HG02840 (cell line): ENCODE data around the gene BACH1.

Experiments
- ATAC-seq: cut with Tn5 transposase; IDR thresholded peaks from one replicate; pipeline ENCODE4 v1.9.1; 2021; ENCODE audit warnings: mild to moderate bottlenecking, moderate library complexity, moderate number of reproducible peaks; ENCODE audit not compliant: unreplicated experiment, low FRiP score

The BACH1 gene

DNA sequence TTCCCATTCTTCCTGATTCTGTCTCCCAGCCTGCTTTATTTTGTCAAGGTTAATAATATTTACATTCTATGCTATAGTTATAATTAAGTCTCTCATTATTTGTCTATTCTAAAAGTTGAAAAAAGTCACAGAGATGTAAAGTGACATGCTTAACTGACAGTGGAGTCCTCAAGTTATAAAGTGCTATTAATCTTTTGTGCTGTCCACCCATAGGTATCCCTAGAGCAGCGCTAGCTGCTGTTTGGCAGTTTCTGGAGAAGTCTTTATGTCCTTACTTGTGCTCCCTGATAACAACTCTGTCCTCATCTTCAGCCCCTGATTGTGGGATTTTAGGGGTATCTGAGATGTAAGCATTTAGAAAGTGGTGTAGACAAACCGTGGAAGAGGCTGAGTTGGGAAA lies 13.1 kb downstream of the BACH1 start:
- ATAC-seq: no peak

DNA sequence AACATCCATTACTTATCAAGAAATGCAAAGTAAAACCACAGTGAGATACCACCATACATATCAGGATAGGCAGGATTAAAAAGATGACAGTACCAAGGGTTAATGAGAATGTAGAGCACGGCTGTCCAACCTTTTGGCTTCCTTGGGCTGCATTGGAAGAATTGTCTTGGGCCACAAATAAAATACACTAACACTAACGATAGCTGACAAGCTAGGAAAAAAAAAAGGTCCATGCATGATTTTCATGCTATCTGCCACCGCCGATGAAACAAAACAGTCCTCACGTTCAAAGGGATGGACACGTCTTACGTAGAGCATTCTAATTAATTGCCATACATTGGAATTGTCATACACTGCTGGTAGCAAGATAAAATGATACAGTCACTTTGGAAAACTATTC lies 14.3 kb downstream of the BACH1 start:
- no peak for ATAC-seq

DNA sequence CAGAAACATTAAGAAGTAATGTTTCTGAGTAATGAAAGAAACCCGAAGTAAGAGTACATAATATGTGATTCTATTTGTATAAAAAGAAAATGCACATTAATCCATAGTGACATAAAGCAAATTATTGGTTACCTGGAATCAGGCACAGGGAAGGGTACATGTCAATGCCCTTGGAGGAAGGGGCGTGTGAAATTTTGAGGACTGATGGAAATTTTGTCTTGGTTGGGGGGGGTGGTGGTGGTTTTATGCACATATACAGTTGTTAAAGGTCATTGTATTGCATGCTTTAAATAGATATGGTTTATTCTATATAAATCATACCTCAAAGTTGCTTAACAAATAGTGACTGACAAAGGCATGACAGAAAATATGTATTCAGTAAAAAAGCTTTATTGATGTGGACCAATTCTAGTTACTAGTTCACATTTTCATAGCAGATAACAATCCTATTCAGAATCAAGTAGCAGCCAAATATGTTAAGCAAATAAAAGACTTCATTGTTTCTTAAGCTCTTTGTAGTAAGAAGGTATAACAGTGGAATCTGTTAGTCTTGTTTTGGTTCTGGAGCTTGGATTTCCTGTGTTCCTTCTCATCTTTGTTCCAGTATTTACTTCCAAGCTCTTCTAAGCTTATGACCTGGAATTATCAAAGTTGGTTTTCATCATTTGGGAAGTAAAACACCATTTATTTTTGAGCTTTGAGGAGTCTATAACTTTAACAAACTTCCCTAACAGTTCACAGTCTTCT lies 15.1 kb downstream of the BACH1 start:
- ATAC-seq: no peak

DNA sequence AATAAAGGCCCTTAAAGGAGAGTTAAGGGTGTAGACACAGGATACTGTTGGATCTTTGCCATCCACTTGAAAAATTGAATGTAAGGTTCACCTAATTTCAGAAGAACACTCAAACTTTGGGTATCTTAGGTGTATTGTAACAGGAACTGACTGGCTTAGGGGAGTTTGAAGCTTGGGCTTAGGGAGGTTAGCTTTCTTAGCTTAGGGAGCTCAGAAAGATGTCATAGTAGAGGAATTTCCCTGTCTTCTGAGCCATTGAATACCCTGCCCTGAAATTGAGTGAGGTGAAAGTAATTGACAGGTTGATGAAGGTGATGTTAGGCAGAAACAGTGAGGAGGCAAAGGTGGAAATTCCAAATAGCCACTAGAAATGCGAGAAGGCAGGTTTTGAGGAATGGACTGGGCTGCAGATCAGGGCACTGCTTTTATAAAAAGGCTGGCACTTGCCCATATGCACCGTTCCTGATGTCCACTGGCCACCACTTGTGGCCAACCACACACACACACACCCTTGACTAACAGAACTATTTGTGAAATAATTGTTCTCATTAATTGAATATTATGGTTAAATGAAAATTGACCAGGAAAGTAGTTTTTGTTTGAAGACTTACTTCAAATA lies 16.5 kb downstream of the BACH1 start:
- no peak for ATAC-seq

DNA sequence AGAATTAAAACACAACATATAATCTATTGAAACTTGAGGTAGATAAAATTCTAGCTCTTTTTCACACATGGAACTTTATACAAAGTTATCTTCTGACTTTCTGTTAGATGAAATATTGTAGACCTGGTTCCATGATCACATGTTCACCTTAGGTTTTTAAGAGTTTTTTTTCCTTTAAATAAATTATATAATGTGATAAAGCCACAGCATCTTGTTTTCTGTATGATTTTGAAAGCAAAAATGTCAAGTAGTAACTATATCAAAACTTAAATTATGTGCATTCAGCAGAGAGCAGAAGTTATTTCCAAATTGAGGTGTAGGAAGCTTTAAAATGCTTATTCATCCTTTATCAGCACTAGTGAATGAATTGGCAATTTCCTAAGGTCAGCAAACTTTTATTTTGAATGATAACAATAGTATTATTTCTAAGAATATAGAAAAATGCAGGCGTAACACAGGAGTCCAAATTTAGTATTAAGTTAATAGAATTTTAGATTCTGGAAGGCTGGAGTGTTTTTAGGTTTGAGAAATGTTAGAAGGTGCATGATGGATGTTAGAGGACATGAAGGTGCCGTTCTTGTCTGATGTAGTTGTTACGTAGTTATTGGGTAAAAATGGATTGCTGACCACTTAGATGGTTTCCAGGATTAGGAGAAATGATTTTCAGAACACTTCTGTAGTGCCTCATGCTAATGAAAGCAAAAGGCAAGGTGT lies 17.5 kb downstream of the BACH1 start:
- ATAC-seq: no peak

DNA sequence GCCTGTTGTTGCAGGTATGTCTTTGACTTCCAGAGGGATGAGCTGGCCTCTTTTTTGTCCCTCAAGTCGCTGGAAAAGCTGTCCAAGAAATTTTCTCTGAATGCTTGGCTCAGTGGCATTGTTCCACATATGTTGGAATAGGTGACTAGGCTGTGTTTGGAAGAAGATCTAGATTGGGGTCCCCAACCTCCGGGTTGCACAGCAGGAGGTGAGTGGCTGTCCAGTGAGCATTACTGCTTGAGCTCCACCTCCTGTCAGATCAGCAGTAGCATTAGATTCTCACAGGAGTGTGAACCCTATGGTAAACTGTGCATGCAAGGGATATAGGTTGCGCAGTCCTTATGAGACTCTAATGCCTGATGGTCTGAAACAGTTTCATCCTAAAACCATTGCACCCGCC lies 18.1 kb downstream of the BACH1 start:
- no peak for ATAC-seq

DNA sequence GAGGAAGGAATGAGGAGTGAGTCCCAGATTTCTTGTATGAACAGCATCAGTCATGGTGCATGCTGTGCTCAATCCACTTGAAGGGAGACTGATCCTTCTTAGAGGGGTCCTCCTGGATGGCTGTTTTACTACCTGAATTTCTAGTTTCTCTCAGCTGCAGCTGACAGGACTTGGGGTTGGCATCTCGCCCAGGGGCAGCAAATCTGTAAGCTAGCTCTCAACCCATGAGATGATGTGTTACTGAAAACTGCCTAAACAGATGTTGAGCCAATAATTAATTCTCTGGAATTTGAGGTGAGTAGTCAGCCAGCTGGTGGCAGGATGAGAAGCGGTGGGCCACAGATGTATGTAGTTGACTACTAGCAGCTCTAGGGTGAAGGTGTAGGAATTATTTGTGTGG lies 19.6 kb downstream of the BACH1 start:
- no peak for ATAC-seq

DNA sequence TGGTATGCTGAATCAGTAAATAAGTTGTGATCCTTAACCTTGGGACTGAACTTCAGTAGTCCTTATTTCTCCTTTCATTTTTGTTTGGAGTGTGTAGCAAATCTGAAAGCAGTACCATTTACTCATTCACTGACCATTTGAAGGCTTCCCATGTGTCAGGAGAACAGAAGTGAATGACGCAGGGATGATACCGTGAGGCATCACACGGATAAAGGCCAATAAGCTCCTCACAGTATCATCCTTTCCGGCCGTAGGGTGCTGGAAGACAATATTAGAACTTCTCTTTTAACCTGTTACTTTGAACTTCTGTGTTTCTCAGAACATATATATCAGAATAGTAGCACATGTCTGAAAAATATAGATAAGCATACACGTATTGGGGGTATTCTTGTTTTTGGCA lies 21.3 kb downstream of the BACH1 start:
- ATAC-seq: no peak

DNA sequence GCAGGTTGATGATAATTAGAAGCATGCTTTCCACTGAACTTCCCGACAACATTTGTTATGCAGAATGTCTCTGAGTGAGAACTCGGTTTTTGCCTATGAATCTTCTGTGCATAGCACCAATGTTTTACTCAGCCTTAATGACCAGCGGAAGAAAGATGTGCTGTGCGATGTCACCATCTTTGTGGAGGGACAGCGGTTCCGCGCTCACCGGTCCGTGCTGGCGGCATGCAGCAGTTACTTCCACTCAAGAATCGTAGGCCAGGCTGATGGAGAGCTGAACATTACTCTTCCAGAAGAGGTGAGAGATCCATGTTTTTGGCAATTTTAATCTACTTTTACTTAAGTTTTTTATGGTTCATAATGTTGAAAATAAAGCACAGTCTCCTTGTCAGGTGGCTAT lies 22.5 kb downstream of the BACH1 start:
- no peak for ATAC-seq

DNA sequence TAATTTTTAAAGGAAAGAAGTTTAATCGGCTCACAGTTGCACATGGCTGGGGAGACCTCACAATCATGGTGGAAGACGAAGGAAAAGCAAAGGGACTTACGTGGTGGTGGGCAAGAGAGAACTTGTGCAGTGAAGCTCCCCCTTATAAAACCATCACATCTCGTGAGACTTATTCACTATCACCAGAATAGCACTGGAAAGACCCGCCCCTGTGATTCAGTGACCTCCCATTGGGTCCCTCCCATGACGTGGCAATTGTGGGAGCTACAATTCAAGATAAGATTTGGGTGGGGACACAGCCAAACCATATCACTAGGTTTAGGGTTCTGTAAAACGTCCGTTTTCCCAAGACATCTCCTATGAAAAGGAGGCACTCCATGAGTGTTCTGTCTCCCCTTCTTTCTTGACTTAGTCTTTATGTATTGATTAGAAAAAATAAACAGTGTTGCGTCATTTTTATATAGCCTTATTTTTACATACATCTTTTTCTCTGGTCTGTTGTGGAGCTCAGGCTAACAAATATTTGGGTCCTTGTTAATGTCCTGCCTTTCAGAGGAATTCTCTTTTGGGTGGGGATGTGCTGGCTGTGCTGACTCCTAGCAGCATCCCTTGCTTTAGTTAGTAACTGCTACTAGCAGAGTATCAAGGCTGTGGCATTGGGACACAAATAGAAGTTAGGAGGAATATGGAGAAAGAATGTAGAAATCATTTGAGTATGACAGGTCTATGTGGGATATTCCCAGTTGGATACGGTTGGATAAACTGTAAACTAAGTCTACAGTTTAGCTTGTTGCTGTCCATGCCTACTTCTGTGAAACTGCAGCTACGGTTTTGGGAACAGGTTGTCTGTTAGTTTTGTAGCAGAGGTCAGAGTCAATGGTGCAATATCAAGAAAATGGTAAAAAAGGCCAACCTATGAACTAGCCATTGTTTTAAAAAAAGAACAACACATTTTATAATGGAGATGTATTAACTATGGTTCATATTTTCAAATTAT lies 23.5 kb downstream of the BACH1 start:
- ATAC-seq: no peak

DNA sequence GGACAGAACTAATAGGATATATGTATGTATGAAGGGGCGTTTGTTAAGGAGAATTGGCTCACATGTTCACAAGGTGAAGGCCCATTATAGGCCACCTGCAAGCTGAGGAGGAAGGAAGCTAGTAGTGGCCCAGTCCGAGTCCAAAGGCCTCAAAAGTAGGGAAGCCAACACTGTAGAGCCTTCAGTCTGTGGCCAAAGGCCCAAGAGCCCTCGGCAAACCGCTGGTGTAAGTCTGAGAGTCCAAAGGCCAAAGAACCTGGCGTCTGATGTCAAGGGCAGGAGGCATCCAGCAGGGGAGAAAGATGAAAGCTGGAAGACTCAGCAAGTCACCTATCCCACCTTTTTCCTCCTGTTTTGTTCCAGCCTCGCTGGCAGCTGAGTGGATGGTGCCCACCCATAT lies 24.5 kb downstream of the BACH1 start:
- ATAC-seq: no peak

DNA sequence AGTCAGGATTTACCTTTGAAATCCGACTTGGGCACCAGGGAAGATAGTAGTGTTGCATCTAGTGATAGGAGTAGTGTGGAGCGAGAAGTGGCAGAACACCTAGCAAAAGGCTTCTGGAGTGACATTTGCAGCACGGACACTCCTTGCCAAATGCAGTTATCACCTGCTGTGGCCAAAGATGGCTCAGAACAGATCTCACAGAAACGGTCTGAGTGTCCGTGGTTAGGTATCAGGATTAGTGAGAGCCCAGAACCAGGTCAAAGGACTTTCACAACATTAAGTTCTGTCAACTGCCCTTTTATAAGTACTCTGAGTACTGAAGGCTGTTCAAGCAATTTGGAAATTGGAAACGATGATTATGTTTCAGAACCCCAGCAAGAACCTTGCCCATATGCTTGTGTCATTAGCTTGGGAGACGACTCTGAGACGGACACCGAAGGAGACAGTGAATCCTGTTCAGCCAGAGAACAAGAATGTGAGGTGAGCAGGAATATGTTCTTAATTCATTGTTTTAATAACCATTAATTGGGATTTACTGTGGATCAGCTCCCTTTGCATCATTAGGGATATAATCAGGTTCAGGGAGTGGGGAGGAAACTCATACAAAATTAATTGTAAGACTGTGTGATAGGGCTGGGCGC lies 28.3 kb downstream of the BACH1 start:
- ATAC-seq: no peak

DNA sequence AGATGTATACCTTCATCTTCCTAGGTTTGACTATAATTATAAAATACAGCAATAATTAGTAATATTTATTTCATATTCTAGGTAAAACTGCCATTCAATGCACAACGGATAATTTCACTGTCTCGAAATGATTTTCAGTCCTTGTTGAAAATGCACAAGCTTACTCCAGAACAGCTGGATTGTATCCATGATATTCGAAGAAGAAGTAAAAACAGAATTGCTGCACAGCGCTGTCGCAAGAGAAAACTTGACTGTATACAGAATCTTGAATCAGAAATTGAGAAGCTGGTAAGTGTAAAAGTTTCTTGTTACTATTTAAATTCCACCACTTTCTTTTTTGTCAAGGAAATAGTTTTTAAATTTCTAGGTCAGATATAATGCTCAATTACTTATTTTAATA lies 30.7 kb downstream of the BACH1 start:
- no peak for ATAC-seq

DNA sequence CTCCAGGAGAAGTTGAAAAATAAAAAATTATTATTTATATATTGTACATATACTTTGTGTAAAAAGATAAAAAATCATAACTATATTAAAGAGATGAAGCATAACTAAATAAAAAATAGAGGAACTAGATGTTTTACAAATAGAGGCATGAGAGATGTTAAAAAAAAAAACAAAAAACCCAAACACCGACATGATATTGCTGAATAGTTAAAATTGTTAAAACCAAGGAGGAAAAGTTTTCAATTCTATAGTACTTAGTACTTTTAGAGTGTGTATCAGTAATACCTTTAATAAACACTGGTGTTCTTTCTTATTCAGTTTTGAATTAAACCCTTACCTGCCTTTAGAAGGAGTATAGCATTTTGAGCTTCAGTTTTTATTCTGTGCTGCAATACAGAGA lies 32.1 kb downstream of the BACH1 start:
- ATAC-seq: no peak

DNA sequence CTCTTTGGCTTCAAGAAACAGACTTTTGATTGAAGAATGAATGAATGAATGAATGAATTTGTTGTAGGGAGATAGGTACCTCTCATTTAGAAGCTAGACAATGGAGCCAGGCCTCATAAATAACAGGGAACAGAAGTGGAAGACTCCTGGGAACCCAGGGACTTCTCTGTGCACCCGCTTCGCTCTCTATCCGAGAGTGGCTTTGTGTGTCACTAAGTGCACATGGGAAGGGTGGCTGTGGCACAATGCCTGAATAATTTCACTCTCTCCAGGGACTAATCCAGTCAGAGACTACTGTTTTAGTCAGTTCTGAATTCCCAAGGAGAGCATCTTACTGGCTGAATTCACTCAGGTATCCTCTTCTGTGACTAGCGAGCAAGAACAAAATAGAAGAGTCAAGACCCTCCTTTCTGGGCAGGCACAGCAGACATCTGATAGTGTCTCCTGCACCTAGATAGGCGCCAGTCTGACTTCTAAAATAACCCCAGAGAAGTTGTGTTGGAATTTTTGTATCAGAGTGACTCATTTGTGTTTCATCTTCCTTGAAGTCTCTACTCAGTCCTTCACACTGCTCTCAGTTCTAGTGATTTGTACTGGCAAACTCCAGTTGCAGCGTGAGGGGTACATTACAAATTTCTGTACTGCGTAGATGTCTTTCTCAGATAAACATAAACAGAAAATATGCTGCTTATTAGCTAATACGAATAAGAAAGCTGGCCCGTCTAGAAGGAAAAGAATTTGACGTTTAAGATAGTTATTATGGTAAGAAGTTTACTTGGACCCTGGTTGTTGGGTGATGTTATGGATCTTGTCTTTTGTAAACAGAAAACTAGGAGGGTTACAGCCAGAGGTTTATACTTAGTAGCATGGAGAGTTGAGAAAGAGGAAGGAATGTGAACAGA lies 34.0 kb downstream of the BACH1 start:
- ATAC-seq: no peak

DNA sequence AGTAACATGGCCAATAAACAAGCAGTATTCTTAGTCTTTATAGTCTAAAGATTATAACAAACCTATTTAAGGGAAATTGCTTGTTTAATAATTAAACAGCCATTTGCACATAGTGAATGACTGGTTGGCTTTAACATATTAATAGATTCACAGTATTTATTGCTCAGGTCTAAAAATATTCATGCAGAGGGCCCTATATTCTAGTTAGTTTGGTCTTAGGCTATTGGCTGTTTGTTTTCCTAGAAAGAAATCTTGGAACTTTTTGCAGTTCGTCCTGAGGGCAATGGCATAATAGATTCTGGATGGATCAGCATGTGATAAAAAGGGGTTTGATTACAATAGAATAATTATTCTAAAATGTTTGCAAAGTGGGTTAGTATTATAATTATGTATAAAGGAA lies 34.7 kb downstream of the BACH1 start:
- no peak for ATAC-seq

DNA sequence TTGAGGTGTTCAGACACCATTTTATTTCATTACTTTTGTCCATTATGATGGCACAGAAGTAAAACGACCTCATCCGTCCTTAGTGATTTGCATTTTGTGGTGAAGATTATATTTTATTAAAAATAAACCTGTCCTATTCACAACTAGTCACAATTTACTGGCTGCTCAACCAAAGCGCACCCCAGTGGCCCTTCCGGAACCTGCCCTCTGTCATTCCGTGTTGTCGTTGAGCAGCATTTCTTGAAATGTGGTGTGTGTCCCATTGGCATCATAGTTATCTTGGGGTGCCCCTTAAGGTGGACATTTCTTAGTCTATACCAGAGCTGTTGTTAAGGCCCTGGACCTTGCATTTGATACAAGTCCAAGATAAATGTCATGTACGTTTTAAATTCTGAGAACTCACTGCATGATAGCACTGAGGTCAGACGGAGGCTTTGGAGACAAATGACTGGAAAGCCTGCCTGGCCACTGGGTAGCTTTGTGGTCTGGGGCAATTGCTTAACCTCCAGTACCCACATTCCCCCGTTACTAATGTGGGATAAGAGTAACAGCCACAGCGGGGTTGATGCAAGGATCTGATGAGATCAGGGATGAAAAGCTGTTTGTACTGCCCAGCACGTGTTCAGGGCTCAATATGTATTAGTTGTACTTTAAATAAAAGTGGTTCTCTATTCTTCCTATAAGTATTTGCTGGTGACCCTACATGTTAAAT lies 36.2 kb downstream of the BACH1 start:
- no peak for ATAC-seq

DNA sequence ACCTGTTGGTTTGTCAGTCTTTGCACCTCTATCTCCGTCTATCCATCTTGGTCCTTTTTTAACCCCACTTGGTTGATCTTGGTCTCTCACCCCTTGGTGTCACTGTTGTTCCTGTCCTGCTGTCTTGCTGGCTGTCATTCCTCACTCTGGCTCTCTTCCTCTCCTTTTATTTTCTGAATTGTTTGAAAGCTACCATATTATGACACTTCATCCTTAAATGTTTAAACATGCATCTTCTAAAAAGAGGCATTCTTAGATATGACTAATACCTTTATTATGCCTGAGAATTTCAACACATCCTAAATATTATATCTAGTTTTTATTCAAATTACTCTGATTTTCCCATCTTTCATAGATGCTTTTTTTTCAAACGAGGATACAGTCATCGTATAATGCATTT lies 37.0 kb downstream of the BACH1 start:
- ATAC-seq: no peak

DNA sequence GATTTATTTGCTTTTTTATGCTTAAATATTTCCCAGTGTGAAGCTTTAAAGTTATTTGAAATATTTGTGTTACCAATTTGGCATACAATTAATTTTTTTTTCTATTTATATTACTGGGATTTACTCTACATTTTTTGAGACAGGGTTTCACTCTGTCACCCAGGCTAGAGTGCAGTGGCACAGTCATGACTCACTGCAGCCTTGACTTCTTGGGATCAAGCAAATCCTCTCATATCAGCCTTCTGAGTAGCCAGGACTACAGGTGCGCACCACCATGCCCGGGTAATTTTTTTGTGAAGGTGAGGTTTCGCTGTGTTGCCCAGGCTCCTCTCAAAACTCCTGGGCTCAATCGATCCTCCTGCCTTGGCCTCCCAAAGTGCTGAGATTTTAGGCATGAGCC lies 39.5 kb downstream of the BACH1 start:
- ATAC-seq: no peak
